Upper lobe of left lung (tissue), 4 donors: Measurements from ENCODE around the gene FAM120B.

ENCODE experiments used
- CTCF ChIP-seq, 6 experiments: fragments of 450-650 bp in 4 of 6; fragments of 200-600 bp in 2 of 6; sonication (generic) in 2 of 6; IDR thresholded peaks; one replicate each; pipeline ENCODE4 v1.5.1; 2016 to 2019; ENCODE audit warnings: antibody characterized with exemption in 6 of 6
- EP300 ChIP-seq, 4 donors: sonication (generic); formaldehyde crosslinking; IDR thresholded peaks; one replicate each; pipeline ENCODE4 v1.5.1; 2017; ENCODE audit warnings: antibody characterized with exemption in 4 of 4, control low read depth in 2 of 4
- POLR2AphosphoS5 ChIP-seq, 2 donors: sonication (generic); formaldehyde crosslinking; IDR thresholded peaks; one replicate each; pipeline ENCODE4 v1.5.1; 2017; ENCODE audit warnings: antibody characterized with exemption in 2 of 2

DNA sequence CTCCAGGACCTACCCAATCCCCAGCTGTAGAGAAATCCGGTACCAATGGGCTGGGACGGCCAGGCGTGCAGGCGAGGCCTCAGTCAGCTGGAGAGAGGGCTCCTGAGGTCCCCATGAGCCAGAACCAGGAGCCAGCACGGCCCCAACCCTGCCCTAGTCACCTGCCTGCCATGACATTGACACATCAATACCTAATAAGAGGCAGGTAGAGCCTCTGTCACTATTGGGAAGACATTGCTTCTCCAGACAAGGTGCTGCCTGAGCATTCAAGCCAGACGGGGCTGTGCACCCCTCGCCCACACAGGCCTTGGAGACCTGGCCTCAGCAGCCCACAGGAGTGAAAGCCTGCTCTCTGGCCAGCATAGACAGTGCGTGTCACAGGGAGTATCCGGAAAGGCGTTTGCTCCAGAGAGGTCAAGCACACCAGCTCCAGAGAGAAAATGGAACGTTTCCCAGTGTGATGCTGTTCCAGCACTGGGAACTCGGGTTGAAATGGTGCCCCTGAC, 19.1 kb upstream of the FAM120B start:
- TF ChIP-seq CTCF (IDR thresholded peaks at IDR 0.05) (no peak), POLR2AphosphoS5 (IDR thresholded peaks at IDR 0.05) (peak in 1 of 2 donors; percentile 41), EP300 (IDR thresholded peaks at IDR 0.05) (no peak)
